SK-N-SH treated with all-trans-retinoic acid at 6 μM for 48 hours (cell line): ENCODE measurements around the gene MYO1B.

Source experiments
- ARNTL ChIP-seq: fragments of 450-650 bp; formaldehyde crosslinking; IDR thresholded peaks from 2 replicates; pipeline ENCODE4 v1.5.0; 2020; ENCODE audit warnings: low read depth, mild to moderate bottlenecking, moderate library complexity, borderline replicate concordance
- BACH2 ChIP-seq: fragments of 250-450 bp; sonication (Bioruptor Pico); IDR thresholded peaks from 2 replicates; pipeline ENCODE4 v1.9.0; 2021; ENCODE audit warnings: mild to moderate bottlenecking, borderline replicate concordance
- CSDC2 ChIP-seq: fragments of 250-450 bp; sonication (Bioruptor Pico); IDR thresholded peaks from 2 replicates; pipeline ENCODE4 v1.5.0; 2020; ENCODE audit warnings: mild to moderate bottlenecking, moderate library complexity
- RARB ChIP-seq: fragments of 250-450 bp; sonication (Bioruptor Pico); IDR thresholded peaks from 2 replicates; pipeline ENCODE4 v1.8.0; 2021; ENCODE audit warnings: mild to moderate bottlenecking, moderate library complexity
- TCF4 ChIP-seq: fragments of 250-450 bp; sonication (Bioruptor Pico); IDR thresholded peaks from 2 replicates; pipeline ENCODE4 v1.8.0; 2021; ENCODE audit warnings: mild to moderate bottlenecking, moderate library complexity, borderline replicate concordance
- ZNF70 ChIP-seq: fragments of 450-650 bp; formaldehyde crosslinking; IDR thresholded peaks from 2 replicates; pipeline ENCODE4 v1.5.0; 2020; ENCODE audit warnings: mild to moderate bottlenecking, moderate library complexity
- ZNF8 ChIP-seq: fragments of 450-650 bp; formaldehyde crosslinking; IDR thresholded peaks from 2 replicates; pipeline ENCODE4 v1.5.0; 2020; ENCODE audit warnings: mild to moderate bottlenecking, moderate library complexity
- TF ChIP-seq, protein P1 (sequence below): fragments of 250-450 bp; sonication (Bioruptor Pico); IDR thresholded peaks from 2 replicates; pipeline ENCODE4 v1.8.0; 2020; ENCODE audit warnings: mild to moderate bottlenecking, moderate library complexity, borderline replicate concordance
- TF ChIP-seq, protein P2 (sequence below): fragments of 250-450 bp; sonication (Bioruptor Pico); IDR thresholded peaks from 2 replicates; pipeline ENCODE4 v1.8.0; 2021; ENCODE audit warnings: low read depth, mild to moderate bottlenecking, moderate library complexity, borderline replicate concordance
- TF ChIP-seq, protein P3 (sequence below): fragments of 250-450 bp; sonication (Bioruptor Pico); IDR thresholded peaks from 2 replicates; pipeline ENCODE4 v1.5.0; 2020; ENCODE audit warnings: mild to moderate bottlenecking, moderate library complexity

DNA sequence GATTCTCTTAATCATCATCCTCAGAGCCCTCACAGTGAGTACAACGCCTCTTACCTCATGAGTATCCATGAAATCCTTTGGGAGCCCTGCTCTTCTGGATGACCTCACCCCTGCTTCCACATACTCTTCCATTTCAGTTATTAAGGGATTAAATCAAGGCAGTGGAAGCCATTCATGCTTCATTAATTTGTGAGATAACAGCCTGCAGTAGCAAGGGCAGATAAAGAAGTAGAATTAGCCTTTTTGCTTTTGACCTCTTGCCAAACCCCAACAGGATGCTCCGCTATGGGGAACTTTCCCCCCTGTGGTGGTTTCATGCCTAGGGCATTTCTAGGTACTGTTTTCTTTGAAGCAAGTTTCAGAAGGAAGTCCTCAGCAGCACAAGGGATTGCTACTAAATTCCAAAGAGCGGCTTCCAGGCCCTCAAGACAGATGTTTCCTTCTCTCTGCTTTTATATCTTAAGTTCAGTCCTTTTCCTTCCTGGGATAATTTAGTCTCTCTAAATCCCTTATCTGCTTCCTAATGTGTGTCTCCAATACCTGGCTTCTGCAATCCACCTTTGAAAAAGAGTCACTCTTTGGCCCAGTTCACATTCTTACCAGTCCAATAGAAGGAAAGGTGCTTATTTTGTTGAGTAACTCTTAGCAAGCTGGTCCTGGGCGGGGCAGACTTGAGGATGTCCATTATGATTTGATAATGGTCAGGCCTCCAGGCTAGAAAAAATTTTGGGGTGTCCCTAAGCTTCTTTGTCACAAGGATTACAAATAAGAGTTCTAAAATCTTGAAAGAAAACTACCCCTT is 76.9 kb downstream of the MYO1B start:
- TF ChIP-seq ZNF70 (peak; percentile 28; the same call in 1 of the 2 replicates), ZNF8 (CRISPR knock-in tag) (no peak), CSDC2 (no peak), RARB (CRISPR knock-in tag) (no peak), TCF4 (peak; percentile 61; the same call in 1 of the 2 replicates), BACH2 (CRISPR knock-in tag) (0 out of 2 replicates have a peak, but pooled peaks have one; percentile 11), ARNTL (CRISPR knock-in tag) (no peak)
- TF ChIP-seq, protein P1, sequence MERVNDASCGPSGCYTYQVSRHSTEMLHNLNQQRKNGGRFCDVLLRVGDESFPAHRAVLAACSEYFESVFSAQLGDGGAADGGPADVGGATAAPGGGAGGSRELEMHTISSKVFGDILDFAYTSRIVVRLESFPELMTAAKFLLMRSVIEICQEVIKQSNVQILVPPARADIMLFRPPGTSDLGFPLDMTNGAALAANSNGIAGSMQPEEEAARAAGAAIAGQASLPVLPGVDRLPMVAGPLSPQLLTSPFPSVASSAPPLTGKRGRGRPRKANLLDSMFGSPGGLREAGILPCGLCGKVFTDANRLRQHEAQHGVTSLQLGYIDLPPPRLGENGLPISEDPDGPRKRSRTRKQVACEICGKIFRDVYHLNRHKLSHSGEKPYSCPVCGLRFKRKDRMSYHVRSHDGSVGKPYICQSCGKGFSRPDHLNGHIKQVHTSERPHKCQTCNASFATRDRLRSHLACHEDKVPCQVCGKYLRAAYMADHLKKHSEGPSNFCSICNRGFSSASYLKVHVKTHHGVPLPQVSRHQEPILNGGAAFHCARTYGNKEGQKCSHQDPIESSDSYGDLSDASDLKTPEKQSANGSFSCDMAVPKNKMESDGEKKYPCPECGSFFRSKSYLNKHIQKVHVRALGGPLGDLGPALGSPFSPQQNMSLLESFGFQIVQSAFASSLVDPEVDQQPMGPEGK (CRISPR knock-in tag) = no peak
- TF ChIP-seq, protein P2, sequence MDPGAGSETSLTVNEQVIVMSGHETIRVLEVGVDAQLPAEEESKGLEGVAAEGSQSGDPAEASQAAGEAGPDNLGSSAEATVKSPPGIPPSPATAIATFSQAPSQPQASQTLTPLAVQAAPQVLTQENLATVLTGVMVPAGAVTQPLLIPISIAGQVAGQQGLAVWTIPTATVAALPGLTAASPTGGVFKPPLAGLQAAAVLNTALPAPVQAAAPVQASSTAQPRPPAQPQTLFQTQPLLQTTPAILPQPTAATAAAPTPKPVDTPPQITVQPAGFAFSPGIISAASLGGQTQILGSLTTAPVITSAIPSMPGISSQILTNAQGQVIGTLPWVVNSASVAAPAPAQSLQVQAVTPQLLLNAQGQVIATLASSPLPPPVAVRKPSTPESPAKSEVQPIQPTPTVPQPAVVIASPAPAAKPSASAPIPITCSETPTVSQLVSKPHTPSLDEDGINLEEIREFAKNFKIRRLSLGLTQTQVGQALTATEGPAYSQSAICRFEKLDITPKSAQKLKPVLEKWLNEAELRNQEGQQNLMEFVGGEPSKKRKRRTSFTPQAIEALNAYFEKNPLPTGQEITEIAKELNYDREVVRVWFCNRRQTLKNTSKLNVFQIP (CRISPR knock-in tag) = no peak
- TF ChIP-seq, protein P3, sequence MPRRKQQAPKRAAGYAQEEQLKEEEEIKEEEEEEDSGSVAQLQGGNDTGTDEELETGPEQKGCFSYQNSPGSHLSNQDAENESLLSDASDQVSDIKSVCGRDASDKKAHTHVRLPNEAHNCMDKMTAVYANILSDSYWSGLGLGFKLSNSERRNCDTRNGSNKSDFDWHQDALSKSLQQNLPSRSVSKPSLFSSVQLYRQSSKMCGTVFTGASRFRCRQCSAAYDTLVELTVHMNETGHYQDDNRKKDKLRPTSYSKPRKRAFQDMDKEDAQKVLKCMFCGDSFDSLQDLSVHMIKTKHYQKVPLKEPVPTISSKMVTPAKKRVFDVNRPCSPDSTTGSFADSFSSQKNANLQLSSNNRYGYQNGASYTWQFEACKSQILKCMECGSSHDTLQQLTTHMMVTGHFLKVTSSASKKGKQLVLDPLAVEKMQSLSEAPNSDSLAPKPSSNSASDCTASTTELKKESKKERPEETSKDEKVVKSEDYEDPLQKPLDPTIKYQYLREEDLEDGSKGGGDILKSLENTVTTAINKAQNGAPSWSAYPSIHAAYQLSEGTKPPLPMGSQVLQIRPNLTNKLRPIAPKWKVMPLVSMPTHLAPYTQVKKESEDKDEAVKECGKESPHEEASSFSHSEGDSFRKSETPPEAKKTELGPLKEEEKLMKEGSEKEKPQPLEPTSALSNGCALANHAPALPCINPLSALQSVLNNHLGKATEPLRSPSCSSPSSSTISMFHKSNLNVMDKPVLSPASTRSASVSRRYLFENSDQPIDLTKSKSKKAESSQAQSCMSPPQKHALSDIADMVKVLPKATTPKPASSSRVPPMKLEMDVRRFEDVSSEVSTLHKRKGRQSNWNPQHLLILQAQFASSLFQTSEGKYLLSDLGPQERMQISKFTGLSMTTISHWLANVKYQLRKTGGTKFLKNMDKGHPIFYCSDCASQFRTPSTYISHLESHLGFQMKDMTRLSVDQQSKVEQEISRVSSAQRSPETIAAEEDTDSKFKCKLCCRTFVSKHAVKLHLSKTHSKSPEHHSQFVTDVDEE (CRISPR knock-in tag) = peak; percentile 86
